HFFc6 (cell line): ENCODE results near the gene TESK2. TPM values are rescaled to one million over a fixed set of nuclear protein-coding genes. Genes with fewer than 3 reads are reported as not detected.

ENCODE experiments used
- DNase-seq: peaks from one replicate; pipeline ENCODE4 v3.0.0-alpha.2; 2018
- H3K27ac Mint-ChIP-seq: 2 replicates; pipeline ENCODE4 v1.8.0; 2020; ENCODE audit warnings: mild to moderate bottlenecking, mixed read lengths
- H3K27me3 Mint-ChIP-seq: 2 replicates; pipeline ENCODE4 v1.8.0; 2021; ENCODE audit warnings: mild to moderate bottlenecking, moderate library complexity, mixed read lengths; ENCODE audit not compliant: insufficient read depth
- H3K36me3 Mint-ChIP-seq: 2 replicates; pipeline ENCODE4 v1.8.0; 2021; ENCODE audit warnings: low read depth, mixed read lengths
- H3K4me1 Mint-ChIP-seq: 2 replicates; pipeline ENCODE4 v1.8.0; 2020; ENCODE audit warnings: low read depth, mixed read lengths
- H3K4me3 Mint-ChIP-seq: 2 replicates; pipeline ENCODE4 v1.8.0; 2020; ENCODE audit warnings: mild to moderate bottlenecking, moderate library complexity, mixed read lengths
- H3K9me3 Mint-ChIP-seq: 2 replicates; pipeline ENCODE4 v1.8.0; 2020; ENCODE audit warnings: mild to moderate bottlenecking, mixed read lengths
- total RNA-seq, 6 experiments: library from RNA; stranded (reverse); fragmentation: NEBNext Ultra II Directional; extraction: Animal tissue kit (Norgen Biotek cat#: 25700); gene quantifications; 2 replicates in 1 of 6; 3 replicates in 5 of 6; pipeline ENCODE4 v1.2.3, GENCODE V29; 2021
- TF ChIP-seq, protein P1 (sequence below): fragments of 200-600 bp; sonication (generic); IDR thresholded peaks from 2 replicates; pipeline ENCODE4 v1.5.0; 2021; ENCODE audit warnings: antibody characterized with exemption, mild to moderate bottlenecking

Gene TESK2
- total RNA-seq, 6 experiments from 2014 or later = 0.54 to 1.4 (median 0.82) TPM

DNA sequence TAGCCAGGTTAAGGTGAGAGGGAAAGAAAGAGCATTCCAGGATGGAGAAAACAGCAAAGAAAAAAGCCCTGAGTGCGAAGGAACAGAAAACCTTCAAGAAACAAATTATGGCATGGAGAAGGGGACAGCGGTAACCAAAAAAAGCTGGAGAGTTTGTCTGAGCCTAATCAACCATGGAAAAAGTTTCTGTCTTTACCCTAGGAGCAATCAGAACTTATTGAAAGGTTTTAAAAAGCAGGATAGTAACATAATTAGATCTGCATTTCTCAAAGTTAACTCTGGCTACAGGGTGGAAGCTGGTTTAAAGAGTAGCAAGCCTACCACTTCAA is 190.3 kb downstream of the TESK2 start:
- Mint-ChIP-seq H3K27ac (no peak overlapping the region), H3K27me3 (peaks cover 3% of the 10 kb centered on the region), H3K9me3 (no peaks in the 10 kb centered on the region), H3K36me3 (no peaks in the 10 kb centered on the region), H3K4me1 (peaks cover 19% of the 10 kb centered on the region), H3K4me3 (no peak overlapping the region)
- TF ChIP-seq, protein P1, sequence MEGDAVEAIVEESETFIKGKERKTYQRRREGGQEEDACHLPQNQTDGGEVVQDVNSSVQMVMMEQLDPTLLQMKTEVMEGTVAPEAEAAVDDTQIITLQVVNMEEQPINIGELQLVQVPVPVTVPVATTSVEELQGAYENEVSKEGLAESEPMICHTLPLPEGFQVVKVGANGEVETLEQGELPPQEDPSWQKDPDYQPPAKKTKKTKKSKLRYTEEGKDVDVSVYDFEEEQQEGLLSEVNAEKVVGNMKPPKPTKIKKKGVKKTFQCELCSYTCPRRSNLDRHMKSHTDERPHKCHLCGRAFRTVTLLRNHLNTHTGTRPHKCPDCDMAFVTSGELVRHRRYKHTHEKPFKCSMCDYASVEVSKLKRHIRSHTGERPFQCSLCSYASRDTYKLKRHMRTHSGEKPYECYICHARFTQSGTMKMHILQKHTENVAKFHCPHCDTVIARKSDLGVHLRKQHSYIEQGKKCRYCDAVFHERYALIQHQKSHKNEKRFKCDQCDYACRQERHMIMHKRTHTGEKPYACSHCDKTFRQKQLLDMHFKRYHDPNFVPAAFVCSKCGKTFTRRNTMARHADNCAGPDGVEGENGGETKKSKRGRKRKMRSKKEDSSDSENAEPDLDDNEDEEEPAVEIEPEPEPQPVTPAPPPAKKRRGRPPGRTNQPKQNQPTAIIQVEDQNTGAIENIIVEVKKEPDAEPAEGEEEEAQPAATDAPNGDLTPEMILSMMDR = no peak; the same call in 1 of the 2 replicates
- no peak for DNase-seq

DNA sequence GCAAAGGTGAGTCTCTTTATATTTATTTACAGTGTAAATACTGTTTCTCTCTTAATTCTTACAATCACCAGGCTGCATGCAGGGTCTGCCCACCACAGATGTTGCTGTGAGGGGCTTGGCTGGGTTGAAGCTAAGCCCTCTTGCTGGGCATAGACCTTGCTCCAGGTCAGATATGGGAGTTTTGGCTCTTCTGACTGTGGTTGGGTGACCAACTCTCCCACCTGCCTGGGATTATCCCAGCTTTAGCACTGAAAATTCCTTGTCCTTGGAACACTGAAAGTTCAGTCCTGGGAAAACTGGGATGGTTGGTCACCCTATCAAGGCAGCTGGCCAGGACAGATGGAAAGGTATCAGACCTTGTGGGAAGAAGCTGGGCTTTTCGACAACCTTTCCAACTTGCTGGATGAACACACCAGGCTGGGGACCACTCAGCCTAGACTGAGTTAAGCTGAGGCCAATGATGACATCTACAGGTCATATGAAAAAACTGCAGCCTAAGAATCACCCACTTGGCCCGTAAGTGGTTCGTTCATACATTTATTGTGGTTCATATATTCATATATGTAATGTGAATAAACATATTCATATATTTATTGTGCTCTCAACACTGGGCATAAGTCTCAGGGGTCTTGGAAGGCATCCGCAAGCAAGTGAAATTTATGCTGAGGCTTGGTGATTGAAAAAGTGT is 190.8 kb downstream of the TESK2 start:
- peak; percentile 60 for DNase-seq
- Mint-ChIP-seq H3K36me3 (no peaks in the 10 kb centered on the region), H3K27me3 (peaks cover 3% of the 10 kb centered on the region), H3K9me3 (no peaks in the 10 kb centered on the region), H3K27ac (no peak overlapping the region), H3K4me1 (peaks cover 14% of the 10 kb centered on the region), H3K4me3 (no peak overlapping the region)
- TF ChIP-seq, protein P1 = peak; percentile 85

DNA sequence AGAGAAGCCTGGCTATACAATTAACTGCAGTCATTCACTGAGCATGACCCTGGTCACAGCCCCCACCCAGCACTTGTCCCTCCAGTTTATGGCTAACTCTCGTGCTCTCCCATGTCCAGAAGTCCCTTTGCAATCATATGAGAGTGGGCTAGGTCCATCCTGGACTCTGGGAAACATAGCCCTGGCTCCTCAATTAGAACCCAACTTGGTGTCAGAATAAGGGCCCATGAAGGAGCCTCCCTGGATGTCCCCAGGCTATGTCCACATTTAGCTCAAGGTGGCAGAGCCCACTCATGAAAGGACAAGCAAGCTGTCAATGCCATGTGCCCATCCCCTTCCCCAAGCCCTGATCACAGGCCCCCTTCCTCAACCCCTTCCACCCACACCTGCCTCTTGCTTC is 191.7 kb downstream of the TESK2 start:
- TF ChIP-seq, protein P1 = no peak
- Mint-ChIP-seq H3K27me3 (peaks cover 3% of the 10 kb centered on the region), H3K27ac (no peak overlapping the region), H3K9me3 (no peaks in the 10 kb centered on the region), H3K4me3 (no peak overlapping the region), H3K4me1 (peaks cover 6% of the 10 kb centered on the region), H3K36me3 (no peaks in the 10 kb centered on the region)
- no peak for DNase-seq

DNA sequence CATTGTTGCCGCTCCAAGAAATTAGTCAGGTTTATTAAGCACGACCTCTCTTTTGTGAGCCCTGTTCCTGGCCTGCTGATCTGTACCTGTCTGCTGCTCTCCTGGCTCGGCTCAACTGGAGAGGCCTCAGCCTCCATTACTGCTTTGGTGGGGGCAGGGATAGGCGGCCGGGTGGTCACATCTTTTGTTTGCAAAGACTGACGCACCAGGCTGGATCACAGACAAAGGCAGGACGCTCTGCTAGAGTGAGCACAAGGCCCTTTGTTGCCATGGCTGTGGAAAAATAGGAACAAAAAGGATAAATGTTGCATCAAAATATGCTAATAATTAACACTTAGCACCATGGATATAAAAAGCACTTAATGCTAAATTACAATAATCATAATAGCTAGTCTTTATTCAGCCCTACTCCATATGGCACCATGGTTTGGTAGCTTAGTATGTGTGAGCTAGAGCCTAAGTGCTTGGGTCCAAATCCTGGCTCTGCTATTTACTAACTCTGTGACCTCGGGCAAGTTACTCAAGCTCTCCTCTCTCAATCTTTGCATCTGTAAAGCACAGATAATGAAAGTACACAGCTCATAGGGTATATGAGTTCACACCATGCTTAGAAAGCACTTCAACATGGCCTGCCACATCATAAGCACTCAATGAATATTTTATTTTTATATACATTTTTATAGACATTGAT is 193.2 kb downstream of the TESK2 start:
- Mint-ChIP-seq H3K4me3 (no peak overlapping the region), H3K9me3 (no peaks in the 10 kb centered on the region), H3K27me3 (peaks cover 4% of the 10 kb centered on the region), H3K36me3 (no peaks in the 10 kb centered on the region), H3K4me1 (peaks cover 6% of the 10 kb centered on the region; the same call in 1 of the 2 replicates), H3K27ac (no peak overlapping the region)
- TF ChIP-seq, protein P1 = no peak
- DNase-seq = no peak

Other genes with a start within 250 kb of the TESK2 start
- gene HPDL, start 164.3 kb downstream of the TESK2 start, total RNA-seq = under 1 TPM; 0.36 to 0.80 (median 0.58) TPM
- gene TOE1, start 151.0 kb downstream of the TESK2 start, total RNA-seq = 10 to 100 TPM in 3 of 6 experiments, 1 to 10 TPM in 3; 9.5 to 11.7 (median 10.1) TPM
- gene MUTYH, start 150.7 kb downstream of the TESK2 start, total RNA-seq = 10 to 100 TPM in 3 of 6 experiments, 1 to 10 TPM in 3; 8.7 to 12.9 (median 10.5) TPM
- 1 to 10 TPM; 1.3 to 2.4 (median 1.7) TPM for gene CCDC163, start 8.9 kb upstream of the TESK2 start, total RNA-seq
- 10 to 100 TPM; 11.1 to 12.9 (median 12.4) TPM for gene MMACHC, start 9.1 kb upstream of the TESK2 start, total RNA-seq
- 1,000 to 10,000 TPM in 3 of 6 experiments, 100 to 1,000 TPM in 3; 798 to 1,123 (median 999) TPM for gene PRDX1, start 30.7 kb upstream of the TESK2 start, total RNA-seq
- gene AKR1A1, start 59.7 kb upstream of the TESK2 start, total RNA-seq = 100 to 1,000 TPM; 105 to 125 (median 119) TPM
- gene NASP, start 92.9 kb upstream of the TESK2 start, total RNA-seq = 10 to 100 TPM; 41.6 to 77.7 (median 72.1) TPM
- under 1 TPM; 0.24 to 0.79 (median 0.31) TPM for gene CCDC17, start 132.9 kb upstream of the TESK2 start, total RNA-seq
- 10 to 100 TPM; 66.5 to 76.7 (median 68.1) TPM for gene GPBP1L1, start 195.4 kb upstream of the TESK2 start, total RNA-seq
- gene TMEM69, start 197.0 kb upstream of the TESK2 start, total RNA-seq = 10 to 100 TPM; 18.5 to 27.5 (median 22.1) TPM